RKO (cell line): ENCODE measurements around the gene LZTR1.

Experiments
- DNase-seq: peaks from one replicate; pipeline ENCODE4 v3.0.0-alpha.2; 2016; ENCODE audit warnings: low spot score

LZTR1 gene

GRCh38 chr22:20951151-20951931, 30.8 kb upstream of the LZTR1 start:
- DNase-seq, result no peak

GRCh38 chr22:20951932-20952380, 30.1 kb upstream of the LZTR1 start:
- no peak for DNase-seq

DNA sequence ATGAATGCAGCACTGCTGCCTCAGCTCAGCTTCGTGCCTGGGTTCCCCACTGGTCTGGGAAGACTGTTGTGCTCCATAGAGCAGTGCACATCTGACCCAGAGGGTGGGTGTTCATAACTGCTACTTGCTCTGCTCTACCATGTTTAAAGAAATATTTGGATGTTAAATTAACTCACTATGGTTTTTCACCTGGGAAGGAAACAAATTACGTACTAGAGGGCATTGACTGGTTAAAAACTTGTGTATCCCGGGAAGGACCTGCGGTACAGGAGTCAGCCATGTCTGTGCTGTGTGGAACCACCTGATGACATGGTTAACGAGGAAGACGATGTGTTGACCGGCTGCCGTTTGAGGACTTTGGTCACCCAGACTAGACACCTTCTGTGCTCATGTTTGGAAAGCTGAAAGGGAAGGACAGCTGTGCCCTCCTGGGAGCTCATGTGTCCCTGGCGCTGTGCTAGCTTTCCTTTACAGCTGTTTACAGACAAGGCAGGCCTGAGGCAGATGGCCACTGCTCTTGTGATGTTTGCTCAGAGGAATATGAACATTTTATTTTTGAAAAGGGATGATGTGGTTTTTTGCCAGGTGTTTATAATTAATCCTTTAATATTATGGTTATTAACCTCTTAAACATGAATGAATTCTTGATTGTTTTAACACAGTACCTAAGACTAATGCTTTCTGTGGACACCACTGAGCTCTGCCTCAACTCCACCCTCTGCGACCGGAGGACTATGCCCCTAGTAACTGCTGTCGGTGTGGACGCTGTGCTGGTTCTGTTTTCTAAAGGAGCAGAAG, 29.4 kb upstream of the LZTR1 start:
- no peak for DNase-seq

GRCh38 chr22:20953342-20953608, 28.8 kb upstream of the LZTR1 start:
- no peak for DNase-seq

- no peak for DNase-seq
Measured at GRCh38 chr22:20953668-20954500, 28.2 kb upstream of the LZTR1 start.

- peak; percentile 50 for DNase-seq
Measured at GRCh38 chr22:20955548-20955947, 26.5 kb upstream of the LZTR1 start.

GRCh38 chr22:20956258-20957101, 25.6 kb upstream of the LZTR1 start:
- DNase-seq, result peak; percentile 85

GRCh38 chr22:20957102-20957682, 24.9 kb upstream of the LZTR1 start:
- no peak for DNase-seq

- peak; percentile 60 for DNase-seq
Measured at GRCh38 chr22:20957683-20958431, 24.2 kb upstream of the LZTR1 start.

- no peak for DNase-seq
Measured at GRCh38 chr22:20959578-20960461, 22.3 kb upstream of the LZTR1 start.

DNA sequence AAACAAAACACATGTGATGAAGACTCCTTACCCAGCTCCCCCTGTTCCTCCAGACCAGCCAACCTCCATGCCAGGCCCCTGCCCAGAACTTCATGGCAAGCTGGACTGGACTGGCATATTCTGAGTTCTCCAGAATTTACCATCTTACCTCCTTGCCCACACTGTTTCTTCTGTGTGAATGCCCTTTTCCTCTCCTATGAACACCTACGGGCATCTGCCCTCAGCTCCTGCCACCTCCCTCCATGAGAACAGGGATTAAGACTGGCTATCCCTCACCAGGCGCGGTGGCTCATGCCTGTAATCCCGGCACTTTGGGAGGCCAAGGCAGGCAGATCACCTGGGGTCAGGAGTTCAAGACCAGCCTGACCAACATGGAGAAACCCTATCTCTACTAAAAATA, 21.5 kb upstream of the LZTR1 start:
- DNase-seq, result no peak

- no peak for DNase-seq
Measured at GRCh38 chr22:20962491-20962945, 19.6 kb upstream of the LZTR1 start.

GRCh38 chr22:20963201-20964052, 18.7 kb upstream of the LZTR1 start:
- no peak for DNase-seq

- no peak for DNase-seq
Measured at GRCh38 chr22:20964090-20964798, 17.9 kb upstream of the LZTR1 start.

DNA sequence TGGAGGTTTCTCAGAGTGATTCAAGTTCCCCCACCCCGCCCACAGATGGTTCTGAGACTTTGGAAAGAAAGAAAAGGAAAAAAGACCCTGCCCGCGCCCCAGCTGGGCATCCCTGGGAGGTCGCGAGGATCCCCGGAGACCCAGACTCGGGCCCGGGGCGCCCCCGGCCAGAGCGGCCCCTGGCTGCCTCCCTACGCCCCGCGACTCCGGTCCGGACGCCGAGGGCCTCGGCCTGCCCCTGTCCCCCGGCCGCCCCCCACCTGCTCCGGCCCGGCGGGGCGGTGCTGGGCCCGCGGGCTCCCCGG, 17.3 kb upstream of the LZTR1 start:
- DNase-seq, result no peak

DNA sequence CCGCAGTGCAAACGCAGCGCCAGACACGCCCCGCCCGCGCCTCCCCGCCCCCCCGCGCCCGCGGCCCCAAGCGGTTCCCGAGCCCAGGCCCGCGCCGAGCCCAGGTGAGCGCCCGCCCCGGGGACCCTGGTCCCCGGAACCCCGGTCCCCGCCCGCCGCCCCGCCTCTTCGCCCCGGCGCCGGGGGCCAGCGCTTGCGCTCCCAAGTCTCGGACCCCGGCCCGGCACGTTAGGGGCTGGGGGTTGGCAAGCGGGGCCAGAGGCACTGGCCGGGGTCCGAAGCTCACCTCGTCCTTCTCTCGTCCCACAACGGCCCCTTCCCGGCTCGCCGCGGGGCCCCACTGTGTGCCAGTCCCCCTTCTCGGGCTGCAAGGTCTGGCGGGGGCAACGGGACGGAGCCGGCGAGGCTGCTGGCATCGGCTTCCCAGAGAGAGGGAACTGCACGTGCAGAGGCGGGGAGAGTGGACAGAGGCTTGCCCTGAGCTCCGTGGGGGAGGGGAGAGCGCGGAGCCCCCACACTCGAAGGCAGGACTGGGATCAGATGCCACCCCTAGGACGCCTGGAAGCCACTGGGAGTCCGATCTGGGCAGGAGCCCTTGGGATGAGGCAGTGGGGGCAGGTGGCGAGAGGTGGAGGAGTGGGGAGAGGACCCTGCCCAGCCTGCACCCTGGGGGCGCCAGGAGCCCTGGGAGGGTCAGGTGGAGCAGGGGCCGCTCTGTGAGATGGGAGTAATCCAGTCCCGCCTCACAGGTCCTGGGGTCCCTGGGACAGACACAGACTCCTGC, 16.8 kb upstream of the LZTR1 start:
- no peak for DNase-seq
